Hindlimb muscle (tissue), 1 donor: ENCODE measurements around the gene ZBTB42. TPM values are rescaled to one million over a fixed set of nuclear protein-coding genes. Genes with fewer than 3 reads are reported as not detected.

Experiments used
- DNase-seq: peaks from one replicate; pipeline ENCODE4 v3.0.0-alpha.2; 2013
- polyA plus RNA-seq: library from polyadenylated mRNA; unstranded; fragments of 120-200 nt; gene quantifications from one replicate; pipeline ENCODE4 v1.2.1, GENCODE V29; 2013; ENCODE audit not compliant: insufficient read length

Gene ZBTB42
- polyA plus RNA-seq: 9.3 TPM

- no peak for DNase-seq
These were observed at the start of gene ZBTB42 for GRCh38 chr14:104800771-104801519. ZBTB42 (plus strand) TSS chr14:104801101; CDS start chr14:104801198, 97 bp downstream.

- no peak for DNase-seq
These were observed 49.1 kb upstream of the ZBTB42 start for GRCh38 chr14:104751539-104752422.

GRCh38 chr14:104752423-104752734 lies 48.5 kb upstream of the ZBTB42 start:
- no peak for DNase-seq

- DNase-seq: peak; percentile 100
These were observed 48.0 kb upstream of the ZBTB42 start, which contains the start of gene SIVA1 for GRCh38 chr14:104752735-104753527. SIVA1 (plus strand) TSS chr14:104753147; CDS start chr14:104753202, 55 bp downstream.

GRCh38 chr14:104753528-104754212 lies 47.2 kb upstream of the ZBTB42 start:
- no peak for DNase-seq

- no peak for DNase-seq
These were observed 46.6 kb upstream of the ZBTB42 start for GRCh38 chr14:104754213-104754851.

DNA sequence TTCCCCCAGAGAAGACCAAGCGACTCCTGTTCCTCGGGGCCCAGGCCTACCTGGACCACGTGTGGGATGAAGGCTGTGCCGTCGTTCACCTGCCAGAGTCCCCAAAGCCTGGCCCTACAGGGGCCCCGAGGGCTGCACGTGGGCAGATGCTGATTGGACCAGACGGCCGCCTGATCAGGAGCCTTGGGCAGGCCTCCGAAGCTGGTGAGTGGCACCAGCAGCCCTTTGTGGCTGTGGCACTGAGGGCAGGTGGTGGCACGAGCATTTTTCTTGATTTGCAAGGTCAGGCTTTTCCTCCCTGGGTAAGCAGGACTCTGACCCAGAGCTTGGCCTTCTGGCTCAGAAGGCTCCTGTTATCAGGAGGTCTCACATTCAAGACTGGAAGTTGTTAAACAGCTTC lies 45.3 kb upstream of the ZBTB42 start:
- DNase-seq: no peak

DNA sequence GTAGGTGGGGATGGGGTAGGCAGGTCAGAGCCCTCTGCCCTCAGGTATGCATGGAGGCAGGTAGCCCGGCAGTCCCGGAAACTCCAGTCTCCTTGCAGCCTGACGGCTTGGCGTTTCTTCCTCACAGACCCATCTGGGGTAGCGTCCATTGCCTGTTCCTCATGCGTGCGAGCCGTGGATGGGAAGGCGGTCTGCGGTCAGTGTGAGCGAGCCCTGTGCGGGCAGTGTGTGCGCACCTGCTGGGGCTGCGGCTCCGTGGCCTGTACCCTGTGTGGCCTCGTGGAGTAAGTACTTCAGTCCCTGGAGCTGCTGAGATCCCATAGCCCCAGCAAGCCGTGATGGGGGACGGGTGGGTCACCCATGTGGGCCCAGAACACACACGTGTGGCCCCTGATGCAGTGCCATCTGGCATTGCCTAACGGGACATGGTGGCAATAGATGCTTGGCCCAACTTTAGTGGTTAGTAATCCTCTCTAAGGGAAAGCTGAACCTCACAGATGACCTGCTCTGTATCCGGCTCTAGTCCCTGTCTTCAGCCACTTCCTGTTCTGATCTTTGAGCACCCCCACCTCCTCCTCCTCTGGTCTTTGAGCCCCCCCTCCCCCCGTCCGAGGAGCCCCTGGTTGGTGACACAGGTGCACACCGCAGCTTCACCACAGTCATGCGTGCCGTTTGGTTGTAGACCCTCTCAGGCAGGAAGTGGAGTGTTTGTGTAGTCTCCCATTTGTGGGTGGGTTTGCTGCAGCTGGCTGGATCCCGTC lies 44.2 kb upstream of the ZBTB42 start:
- no peak for DNase-seq

- DNase-seq: no peak
These were observed 43.7 kb upstream of the ZBTB42 start for GRCh38 chr14:104757238-104757585.

GRCh38 chr14:104757681-104758392 lies 43.1 kb upstream of the ZBTB42 start:
- no peak for DNase-seq

DNA sequence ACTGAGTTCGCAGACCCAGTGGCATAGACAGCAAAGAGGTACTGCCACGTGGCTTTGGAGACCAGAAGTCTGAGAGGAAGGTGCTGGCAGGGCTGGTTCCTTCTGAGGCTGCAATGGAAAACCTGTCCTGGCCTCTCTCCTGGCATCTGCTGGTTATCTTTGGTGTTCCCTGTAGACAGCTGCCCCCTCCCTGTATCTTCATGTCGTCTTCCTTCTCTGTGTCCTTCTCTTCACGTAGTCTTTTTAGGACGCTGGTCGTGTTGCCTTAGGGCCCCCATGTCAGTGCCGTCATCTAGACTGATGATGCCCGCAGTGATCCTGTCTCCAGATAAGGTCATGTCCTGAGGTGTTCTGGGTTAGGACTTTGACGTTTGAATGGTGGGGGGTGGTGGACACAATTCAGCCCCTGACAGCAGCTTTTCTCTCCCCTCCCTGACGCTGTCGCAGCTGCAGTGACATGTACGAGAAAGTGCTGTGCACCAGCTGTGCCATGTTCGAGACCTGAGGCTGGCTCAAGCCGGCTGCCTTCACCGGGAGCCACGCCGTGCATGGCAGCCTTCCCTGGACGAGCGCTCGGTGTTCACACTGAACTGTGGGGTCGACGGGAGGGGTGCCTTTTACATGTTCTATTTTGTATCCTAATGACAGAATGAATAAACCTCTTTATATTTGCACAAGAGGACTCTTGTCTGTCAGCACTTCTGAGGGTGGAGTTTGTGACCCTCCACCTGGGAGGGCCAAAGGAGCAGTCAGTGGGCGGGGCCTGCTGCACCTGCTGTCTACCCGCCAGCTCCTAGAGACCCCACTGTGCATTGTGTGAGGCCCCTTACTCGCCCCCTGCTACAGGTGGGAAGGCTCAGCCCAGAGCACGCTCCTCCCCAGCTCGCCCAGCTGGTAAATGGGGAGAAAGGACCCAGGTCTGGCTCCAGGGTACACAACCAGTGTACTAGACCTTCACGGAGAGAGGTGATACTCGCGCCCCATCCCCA lies 41.6 kb upstream of the ZBTB42 start:
- DNase-seq: no peak

GRCh38 chr14:104765517-104765916 lies 35.4 kb upstream of the ZBTB42 start:
- no peak for DNase-seq

GRCh38 chr14:104766256-104766862 lies 34.5 kb upstream of the ZBTB42 start:
- no peak for DNase-seq

DNA sequence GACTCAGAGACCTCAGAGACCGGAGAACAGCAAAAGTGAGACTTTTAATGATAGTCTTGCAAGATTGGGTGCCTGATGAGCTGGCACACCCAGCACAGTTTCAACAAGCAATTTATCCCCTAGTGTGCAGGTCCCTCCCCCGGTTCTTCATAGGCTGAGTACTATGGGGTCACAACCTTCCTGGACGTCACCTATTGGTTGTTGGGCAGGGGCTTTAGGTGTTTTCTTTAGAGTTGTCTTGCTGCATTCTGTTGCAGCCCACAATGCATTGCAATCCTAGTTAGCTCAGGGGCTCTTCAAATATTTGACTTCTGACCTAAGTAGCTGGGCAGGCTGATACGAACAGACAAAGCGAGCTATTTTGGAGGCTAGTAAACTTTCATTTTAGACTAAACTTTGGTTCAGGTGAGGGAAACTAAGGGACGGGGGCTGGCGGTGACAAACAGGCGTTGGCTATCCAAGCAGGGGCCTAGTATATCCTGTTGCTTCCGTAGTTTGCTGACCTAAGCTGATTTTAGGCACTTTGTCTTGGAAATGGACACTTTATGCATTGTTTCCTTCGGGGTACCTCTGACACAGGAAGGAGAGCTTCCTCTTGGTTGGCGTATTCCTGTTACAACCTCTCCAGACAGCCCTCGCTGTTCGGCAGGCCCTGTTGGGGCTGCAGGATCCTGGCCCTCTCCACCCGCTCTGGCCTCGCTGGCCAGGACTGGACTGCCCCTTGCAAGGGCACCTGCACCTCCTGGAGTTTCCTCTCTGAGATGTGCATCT lies 33.9 kb upstream of the ZBTB42 start:
- DNase-seq: no peak

DNA sequence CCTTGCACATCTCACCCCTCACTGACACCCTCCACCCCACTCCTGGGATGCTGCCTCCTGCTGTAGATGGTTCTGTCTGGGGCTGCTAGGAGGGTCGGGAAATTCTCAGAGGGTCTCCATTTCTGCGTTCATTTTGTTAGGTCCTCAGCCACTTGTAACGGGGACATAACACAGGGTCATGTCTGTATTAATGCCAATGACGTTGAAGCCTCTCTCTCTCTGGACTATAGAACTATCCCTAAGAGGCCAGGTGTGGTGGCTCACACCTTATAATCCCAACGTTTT lies 33.3 kb upstream of the ZBTB42 start:
- no peak for DNase-seq

DNA sequence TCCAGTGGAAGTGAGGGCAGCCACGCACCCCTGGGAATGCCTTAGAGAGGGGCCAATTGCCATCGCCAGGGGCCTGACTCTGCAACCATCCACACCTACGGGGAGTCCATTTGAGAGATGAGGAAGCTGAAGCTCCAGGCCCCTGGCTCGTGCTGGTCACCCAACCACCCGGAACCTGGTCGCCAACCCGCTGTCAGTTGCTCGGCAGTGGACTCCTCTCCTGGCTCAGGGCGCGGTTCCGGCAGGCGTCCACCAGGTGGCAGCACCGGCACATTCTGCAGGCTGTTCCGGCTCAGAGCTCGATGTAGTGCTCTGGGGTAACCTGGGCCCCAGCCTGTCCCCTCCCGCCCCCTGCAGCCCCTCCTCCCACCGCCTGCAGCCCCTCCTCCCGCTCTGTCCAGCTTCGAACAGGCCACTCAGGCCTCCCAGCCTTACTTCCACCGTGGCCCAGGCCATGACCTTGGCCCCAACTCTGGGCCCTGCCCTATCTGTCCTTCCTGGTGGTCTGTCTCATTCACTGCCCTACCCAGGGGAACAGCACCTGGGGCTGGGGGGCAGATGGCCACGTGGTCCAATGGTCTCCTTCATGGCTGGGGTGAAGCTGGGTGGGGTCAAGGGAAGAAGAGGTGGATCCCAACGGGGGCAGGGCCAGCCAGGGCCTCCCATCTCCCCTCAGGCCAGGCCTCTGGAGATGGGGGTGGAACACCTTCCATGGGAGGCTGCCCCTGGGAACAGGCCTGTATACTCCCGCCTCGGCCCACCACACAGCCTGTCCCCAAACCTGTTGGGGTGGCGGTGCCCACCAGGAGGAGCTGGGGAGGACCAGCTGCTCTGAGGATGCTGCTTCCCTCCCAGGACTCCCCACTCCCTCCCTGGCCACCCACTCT lies 32.2 kb upstream of the ZBTB42 start:
- peak; percentile 87 for DNase-seq
